ENCODE results near the gene STRIP1. TPM values are rescaled to one million over a fixed set of nuclear protein-coding genes. Genes with fewer than 3 reads are reported as not detected.

STRIP1 gene
- total and polyA plus RNA-seq, 8 donors = 32.7 to 59.7 (median 52.3) TPM

DNA sequence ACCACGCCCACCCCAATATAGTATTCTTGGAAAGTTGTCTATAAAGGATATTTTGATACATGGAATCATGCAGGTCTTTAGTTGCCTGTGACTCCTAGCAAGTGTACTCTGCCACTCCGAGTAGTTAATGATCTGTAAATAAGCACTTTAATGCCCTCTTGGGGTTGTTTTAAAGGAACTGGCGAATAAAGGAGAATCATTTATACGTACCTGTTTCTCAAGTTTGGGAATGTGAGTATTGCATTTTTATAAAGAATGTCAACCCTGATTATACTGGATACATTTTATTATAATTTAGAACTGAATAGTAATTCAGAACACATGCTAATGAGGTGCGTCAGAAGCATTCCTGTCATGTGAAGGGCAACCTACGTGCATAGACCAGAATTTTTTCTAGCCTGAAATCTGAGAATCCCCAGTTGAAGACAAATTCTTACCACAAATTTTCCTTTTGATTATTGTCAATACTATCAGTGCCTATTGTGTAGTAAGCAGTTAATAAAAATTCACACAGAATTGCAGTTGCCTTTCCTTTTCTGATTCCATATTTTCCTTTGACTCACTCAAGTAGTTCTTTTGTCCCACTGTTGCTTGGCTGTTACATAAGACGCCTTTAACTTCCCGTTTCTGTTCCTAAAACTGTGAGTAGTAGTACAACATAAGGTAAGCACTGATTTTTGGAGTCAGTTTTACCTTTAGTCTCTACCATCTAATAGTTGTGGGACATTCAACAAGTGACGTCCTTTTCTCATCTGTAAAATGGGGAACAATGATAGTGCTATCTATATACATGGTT lies 44.7 kb upstream of the STRIP1 start:
- no peaks in the 10 kb centered on the region for H3K27me3 ChIP-seq
- TF ChIP-seq, protein P1, sequence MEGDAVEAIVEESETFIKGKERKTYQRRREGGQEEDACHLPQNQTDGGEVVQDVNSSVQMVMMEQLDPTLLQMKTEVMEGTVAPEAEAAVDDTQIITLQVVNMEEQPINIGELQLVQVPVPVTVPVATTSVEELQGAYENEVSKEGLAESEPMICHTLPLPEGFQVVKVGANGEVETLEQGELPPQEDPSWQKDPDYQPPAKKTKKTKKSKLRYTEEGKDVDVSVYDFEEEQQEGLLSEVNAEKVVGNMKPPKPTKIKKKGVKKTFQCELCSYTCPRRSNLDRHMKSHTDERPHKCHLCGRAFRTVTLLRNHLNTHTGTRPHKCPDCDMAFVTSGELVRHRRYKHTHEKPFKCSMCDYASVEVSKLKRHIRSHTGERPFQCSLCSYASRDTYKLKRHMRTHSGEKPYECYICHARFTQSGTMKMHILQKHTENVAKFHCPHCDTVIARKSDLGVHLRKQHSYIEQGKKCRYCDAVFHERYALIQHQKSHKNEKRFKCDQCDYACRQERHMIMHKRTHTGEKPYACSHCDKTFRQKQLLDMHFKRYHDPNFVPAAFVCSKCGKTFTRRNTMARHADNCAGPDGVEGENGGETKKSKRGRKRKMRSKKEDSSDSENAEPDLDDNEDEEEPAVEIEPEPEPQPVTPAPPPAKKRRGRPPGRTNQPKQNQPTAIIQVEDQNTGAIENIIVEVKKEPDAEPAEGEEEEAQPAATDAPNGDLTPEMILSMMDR (IDR thresholded peaks at IDR 0.05) = no peak
- DNase-seq = no peak
- intact Hi-C loops (cut with DNase I) = loop anchor here (10.0 kb wide), 2 partner anchors 215 to 445 kb away; partner anchors contain the start of gene GNAI3 (in 1 of the 2)
- H3K4me3 ChIP-seq = no peak overlapping the region
- peak overlapping the region in 1 of 2 donors; percentile 34 for H3K27ac ChIP-seq
- H3K9me3 ChIP-seq = no peaks in the 10 kb centered on the region
- H3K36me3 ChIP-seq = no peaks in the 10 kb centered on the region
- ATAC-seq = peak; percentile 16
- peaks cover 19 to 74% of the 10 kb centered on the region in 2 donors for H3K4me1 ChIP-seq

DNA sequence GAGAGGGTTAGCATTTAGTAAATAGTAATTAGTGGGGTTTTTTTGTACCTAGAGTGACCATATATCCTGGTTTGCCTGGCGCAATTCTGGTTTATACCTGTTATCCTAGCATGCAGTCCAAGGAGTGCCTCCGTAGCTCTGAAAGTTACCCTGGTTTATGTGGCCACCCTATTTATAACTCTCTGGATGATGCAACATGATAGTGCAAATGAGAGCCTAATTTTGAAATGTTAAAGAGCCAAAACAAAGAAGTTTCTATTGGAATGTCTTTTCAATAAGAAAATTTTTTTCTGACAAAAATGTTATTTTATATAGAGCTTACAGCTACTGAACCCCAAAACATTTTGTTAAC lies 44.1 kb upstream of the STRIP1 start:
- no peak overlapping the region for H3K4me3 ChIP-seq
- TF ChIP-seq, protein P1 (IDR thresholded peaks at IDR 0.05) = no peak
- no peaks in the 10 kb centered on the region for H3K36me3 ChIP-seq
- ATAC-seq = no peak
- no peak for DNase-seq
- H3K9me3 ChIP-seq = no peaks in the 10 kb centered on the region
- H3K27ac ChIP-seq = no peak overlapping the region
- peaks cover 19 to 79% of the 10 kb centered on the region in 2 donors for H3K4me1 ChIP-seq
- intact Hi-C loops (cut with DNase I) = no loop called here
- no peaks in the 10 kb centered on the region for H3K27me3 ChIP-seq

DNA sequence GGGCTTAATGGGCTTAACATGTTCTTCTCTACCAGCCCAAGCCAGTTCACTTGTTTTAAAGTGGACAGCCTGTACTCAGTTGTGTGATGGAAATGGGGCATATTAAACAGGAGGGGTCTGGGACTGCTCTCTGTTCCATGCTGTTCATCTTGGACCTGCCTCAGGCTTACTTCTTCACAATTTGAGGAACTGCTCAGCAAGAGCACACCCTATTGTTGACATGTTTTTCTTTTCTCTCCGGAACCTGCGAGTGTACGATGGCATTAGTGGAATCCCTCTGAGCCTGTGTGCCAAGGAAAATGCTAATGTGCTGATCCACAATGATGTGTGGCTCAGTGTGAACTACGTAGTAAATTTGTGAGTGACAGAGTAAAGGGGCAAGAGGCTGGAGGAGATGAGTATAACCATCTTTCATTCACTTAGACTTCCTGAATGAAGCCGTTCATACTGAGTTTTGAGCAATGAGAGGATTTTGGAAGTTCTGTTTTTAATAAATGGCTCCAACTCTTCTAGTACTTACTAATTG lies 43.0 kb upstream of the STRIP1 start:
- Histone ChIP-seq H3K9me3 (no peaks in the 10 kb centered on the region), H3K36me3 (peaks cover 0 to 7% of the 10 kb centered on the region in 2 donors), H3K27ac (no peak overlapping the region), H3K4me3 (no peak overlapping the region), H3K4me1 (peaks cover 10 to 78% of the 10 kb centered on the region in 2 donors), H3K27me3 (no peaks in the 10 kb centered on the region)
- intact Hi-C loops (cut with DNase I) = no loop called here
- no peak for ATAC-seq
- DNase-seq = no peak
- TF ChIP-seq, protein P1 (IDR thresholded peaks at IDR 0.05) = no peak

DNA sequence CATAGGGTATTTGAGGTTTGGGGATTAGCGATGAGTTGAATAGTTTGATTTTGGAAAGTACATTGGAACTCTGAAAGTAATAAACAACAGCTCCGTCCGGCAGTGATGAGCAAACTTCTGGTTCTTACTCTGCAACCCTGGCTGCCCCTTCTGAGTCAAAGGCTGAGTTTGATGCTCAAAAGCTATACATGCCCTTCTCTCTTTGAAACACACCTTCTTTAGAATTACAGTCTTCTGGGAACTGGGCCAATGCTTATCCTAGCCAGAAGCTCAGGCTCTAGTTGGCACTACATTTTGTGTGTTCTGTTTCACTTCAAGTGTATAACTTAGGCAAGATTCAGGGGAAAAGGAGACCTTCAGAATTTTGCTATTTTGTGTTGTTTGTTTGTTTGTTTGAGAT lies 40.5 kb upstream of the STRIP1 start:
- intact Hi-C loops (cut with DNase I) = no loop called here
- Histone ChIP-seq H3K27ac (no peak overlapping the region), H3K4me3 (no peak overlapping the region), H3K4me1 (peaks cover 7 to 62% of the 10 kb centered on the region in 2 donors), H3K9me3 (no peaks in the 10 kb centered on the region), H3K36me3 (peaks cover 0 to 8% of the 10 kb centered on the region in 2 donors), H3K27me3 (no peaks in the 10 kb centered on the region)
- TF ChIP-seq, protein P1 (IDR thresholded peaks at IDR 0.05) = no peak
- peak in 1 of 4 donors; percentile 69 for DNase-seq
- ATAC-seq = peak; percentile 50

DNA sequence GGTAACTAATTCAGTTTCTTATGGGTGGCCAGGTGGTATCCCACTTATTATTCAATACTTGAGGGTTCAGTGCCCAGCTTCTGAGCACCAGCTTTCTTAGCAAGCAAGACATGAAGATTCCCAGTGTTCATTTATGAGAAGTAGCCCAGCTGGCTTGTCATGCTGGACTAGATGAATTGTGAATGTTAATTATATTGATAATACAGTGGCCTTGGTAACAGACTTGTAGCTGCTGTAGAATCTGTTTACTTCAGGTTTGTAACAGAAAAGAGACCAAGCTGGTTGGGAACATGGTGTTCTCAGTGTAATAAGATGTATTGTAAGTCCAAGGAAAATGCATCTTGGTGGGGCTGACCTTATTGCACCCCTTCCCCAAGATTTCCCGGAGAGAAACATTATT lies 39.8 kb upstream of the STRIP1 start:
- Histone ChIP-seq H3K36me3 (peaks cover 0 to 8% of the 10 kb centered on the region in 2 donors), H3K27me3 (no peaks in the 10 kb centered on the region), H3K27ac (peak overlapping the region in 1 of 2 donors; percentile 13), H3K4me1 (peaks cover 7 to 61% of the 10 kb centered on the region in 2 donors), H3K9me3 (no peaks in the 10 kb centered on the region), H3K4me3 (no peak overlapping the region)
- TF ChIP-seq, protein P1 (IDR thresholded peaks at IDR 0.05) = no peak
- ATAC-seq = no peak
- intact Hi-C loops (cut with DNase I) = no loop called here
- no peak for DNase-seq

Data from left lung (tissue), 10 donors.